ENCODE measurements around the gene ATP10B. TPM values are rescaled to one million over a fixed set of nuclear protein-coding genes. Genes with fewer than 3 reads are reported as not detected.

Gene ATP10B
- total and polyA plus RNA-seq, 2 of the 8 experiments (the other 6 are each of a cell fraction or from before 2014, with no cell fraction given), result 0.06 to 0.11 TPM

DNA sequence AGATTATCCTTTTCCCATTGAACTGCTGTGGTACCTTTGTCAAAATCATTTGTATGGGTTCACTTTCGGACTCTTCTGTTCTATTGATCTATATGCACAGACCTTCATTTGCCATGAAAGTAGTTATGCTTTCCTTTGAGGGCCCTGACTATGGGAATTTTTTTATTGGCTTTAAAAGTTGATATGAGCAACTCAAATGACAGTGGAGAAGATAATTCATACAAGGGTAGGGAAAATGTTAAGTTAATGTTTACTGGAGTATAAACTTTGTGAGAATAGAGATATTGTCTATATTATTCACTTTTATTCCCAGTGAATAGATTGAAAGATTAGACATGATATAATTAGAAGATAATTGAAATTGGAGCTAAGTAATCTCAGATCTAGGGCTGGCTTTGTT is 94.8 kb downstream of the ATP10B start:
- H2BK15ac ChIP-seq (ENCODE audit: low read length), result no peak overlapping the region
- H2BK12ac ChIP-seq (ENCODE audit: low read depth, low read length), result no peak overlapping the region
- H2AK5ac ChIP-seq (ENCODE audit: low read depth, low read length), result no peak overlapping the region
- H4K8ac ChIP-seq (ENCODE audit: extremely low read depth, insufficient read depth, low read length), result no peak overlapping the region
- H3K18ac ChIP-seq (ENCODE audit: extremely low read depth, low read length), result no peak overlapping the region
- H3K56ac ChIP-seq (replicated peaks; ENCODE audit: insufficient read length, low read depth, low read length), result no peak overlapping the region
- WGBS, 2 experiments (ENCODE audit: extremely low coverage in 1 of 2, insufficient coverage in 1 of 2, insufficient read length in 1 of 2, insufficient replicate concordance in 2 of 2, low coverage in 1 of 2, low lambda C conversion rate in 2 of 2, missing lambda C conversion rate in 1 of 2), result 3% methylated on average over 1 of the region's 1 CpG; no CpG with 5 or more reads in 1 of the 2 experiments
- H3K4me1 ChIP-seq (replicated peaks in 1 of 4; ENCODE audit: control insufficient read depth in 3 of 4, insufficient read depth in 4 of 4, low read length in 3 of 4), result no peaks in the 10 kb centered on the region
- no peak overlapping the region for H2AFZ ChIP-seq (ENCODE audit: low read length)
- no peak overlapping the region for H3K4ac ChIP-seq (replicated peaks; ENCODE audit: insufficient read length, low read depth, low read length)
- no peak overlapping the region for H4K91ac ChIP-seq (replicated peaks; ENCODE audit: insufficient read length, low read length)
- DNase-seq (ENCODE audit: low read depth in 1 of 2, low spot score in 2 of 2), result no peak
- H3K36me3 ChIP-seq (ENCODE audit: control insufficient read depth in 2 of 4, insufficient read depth in 4 of 4, low read length in 3 of 4), result no peaks in the 10 kb centered on the region
- H3K9ac ChIP-seq (replicated peaks in 1 of 4; ENCODE audit: extremely low read depth in 1 of 4, low read depth in 3 of 4, low read length in 3 of 4), result no peak overlapping the region
- H2BK20ac ChIP-seq (ENCODE audit: low read length), result no peak overlapping the region
- H3K79me2 ChIP-seq (ENCODE audit: control insufficient read depth in 1 of 2, insufficient read depth in 2 of 2, low read length in 2 of 2), result no peaks in the 10 kb centered on the region
- no peaks in the 10 kb centered on the region for H3K9me3 ChIP-seq (ENCODE audit: insufficient read depth in 2 of 2, low read depth in 1 of 2, low read length in 1 of 2)
- no peak overlapping the region for H4K5ac ChIP-seq (ENCODE audit: insufficient read length, low read depth, low read length)
- H2BK120ac ChIP-seq (replicated peaks; ENCODE audit: low read depth, low read length), result no peak overlapping the region
- H3K27me3 ChIP-seq (replicated peaks in 1 of 4; ENCODE audit: control insufficient read depth in 3 of 4, extremely low read depth in 1 of 4, insufficient read depth in 3 of 4, low read length in 3 of 4), result no peaks in the 10 kb centered on the region
- no peaks in the 10 kb centered on the region for H4K20me1 ChIP-seq (replicated peaks in 1 of 2; ENCODE audit: control insufficient read depth in 1 of 2, insufficient read depth in 2 of 2, low read length in 2 of 2)
- no peak overlapping the region for H3K27ac ChIP-seq (ENCODE audit: low read depth, low read length)
- ChIA-PET CTCF (ENCODE audit: partially characterized antibody) (interaction anchor here (0.6 to 1.3 kb wide), 2 partner anchors 10 to 946 kb away, joined by 3 read pairs; no protein-coding TSS in a partner anchor), POLR2A (ENCODE audit: partially characterized antibody) (no interaction called here)
- no peak overlapping the region for H3K23ac ChIP-seq (ENCODE audit: insufficient read length)
- H3K4me2 ChIP-seq (ENCODE audit: insufficient read depth in 1 of 2, low read depth in 2 of 2, low read length in 2 of 2), result no peak overlapping the region
- no peaks in the 10 kb centered on the region for H3K23me2 ChIP-seq (ENCODE audit: low read depth, low read length)
- FAIRE-seq, result no peak
- H3K14ac ChIP-seq (ENCODE audit: insufficient read length), result no peak overlapping the region
- H2BK5ac ChIP-seq (ENCODE audit: low read depth, low read length), result no peak overlapping the region
- H3K4me3 ChIP-seq (ENCODE audit: extremely low read depth in 1 of 4, insufficient read depth in 2 of 4, low read depth in 3 of 4, low read length in 4 of 4), result no peak overlapping the region
- H3K79me1 ChIP-seq (ENCODE audit: low read depth, low read length), result no peaks in the 10 kb centered on the region
- TF ChIP-seq, protein P1, sequence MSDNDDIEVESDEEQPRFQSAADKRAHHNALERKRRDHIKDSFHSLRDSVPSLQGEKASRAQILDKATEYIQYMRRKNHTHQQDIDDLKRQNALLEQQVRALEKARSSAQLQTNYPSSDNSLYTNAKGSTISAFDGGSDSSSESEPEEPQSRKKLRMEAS (IDR thresholded peaks at IDR 0.05), result no peak
- TF ChIP-seq KDM4A (IDR thresholded peaks at IDR 0.05; ENCODE audit: low read depth, low read length, severe bottlenecking), result no peak
- no peak for TF ChIP-seq PHF8 (conservative IDR thresholded peaks at IDR 0.05; ENCODE audit: low read depth, low read length)
- no peak for TF ChIP-seq GABPA (IDR thresholded peaks at IDR 0.05; ENCODE audit: borderline replicate concordance, insufficient read depth, low read length)
- TF ChIP-seq ATF2 (IDR thresholded peaks at IDR 0.05; ENCODE audit: low read length), result no peak
- no peak for TF ChIP-seq EP300 (IDR thresholded peaks at IDR 0.05; ENCODE audit: borderline replicate concordance in 1 of 2, low read depth in 2 of 2, low read length in 2 of 2)
- no peak for TF ChIP-seq ZNF274 (IDR thresholded peaks at IDR 0.05; ENCODE audit: borderline replicate concordance, extremely low read depth, low read length)
- TF ChIP-seq RBBP5 (IDR thresholded peaks at IDR 0.05; ENCODE audit: borderline replicate concordance, low read depth, low read length), result no peak
- no peak for TF ChIP-seq KDM1A (IDR thresholded peaks at IDR 0.05; ENCODE audit: borderline replicate concordance, low read length)
- TF ChIP-seq SRF (IDR thresholded peaks at IDR 0.05; ENCODE audit: low read depth, low read length), result no peak
- TF ChIP-seq CBX5 (IDR thresholded peaks at IDR 0.05; ENCODE audit: low read depth, low read length), result no peak
- no peak for TF ChIP-seq CREB1 (IDR thresholded peaks at IDR 0.05)

Data from H1 (cell line).